Subcutaneous preadipocyte (primary cell): ENCODE measurements around the gene SFTPA2. TPM values are rescaled to one million over a fixed set of nuclear protein-coding genes. Genes with fewer than 3 reads are reported as not detected.

Experiments
- small RNA-seq: library from RNA; depleted of rRNA; stranded (forward); fragments of <200 nt; gene quantifications from one replicate; pipeline ENCODE3, GENCODE V24; 2012
- total RNA-seq: library from RNA; depleted of rRNA; stranded (reverse); fragments of >200 nt; gene quantifications from 2 replicates; pipeline ENCODE4 v1.2.3, GENCODE V29; 2012

Gene SFTPA2
- not detected in 2 replicates for total RNA-seq

GRCh38 chr10:79560160-79560709 lies at the start of gene SFTPA2:
TSS of gene SFTPA2 (minus strand) at chr10:79560407. CDS start at chr10:79559483, 924 bp downstream.

DNA sequence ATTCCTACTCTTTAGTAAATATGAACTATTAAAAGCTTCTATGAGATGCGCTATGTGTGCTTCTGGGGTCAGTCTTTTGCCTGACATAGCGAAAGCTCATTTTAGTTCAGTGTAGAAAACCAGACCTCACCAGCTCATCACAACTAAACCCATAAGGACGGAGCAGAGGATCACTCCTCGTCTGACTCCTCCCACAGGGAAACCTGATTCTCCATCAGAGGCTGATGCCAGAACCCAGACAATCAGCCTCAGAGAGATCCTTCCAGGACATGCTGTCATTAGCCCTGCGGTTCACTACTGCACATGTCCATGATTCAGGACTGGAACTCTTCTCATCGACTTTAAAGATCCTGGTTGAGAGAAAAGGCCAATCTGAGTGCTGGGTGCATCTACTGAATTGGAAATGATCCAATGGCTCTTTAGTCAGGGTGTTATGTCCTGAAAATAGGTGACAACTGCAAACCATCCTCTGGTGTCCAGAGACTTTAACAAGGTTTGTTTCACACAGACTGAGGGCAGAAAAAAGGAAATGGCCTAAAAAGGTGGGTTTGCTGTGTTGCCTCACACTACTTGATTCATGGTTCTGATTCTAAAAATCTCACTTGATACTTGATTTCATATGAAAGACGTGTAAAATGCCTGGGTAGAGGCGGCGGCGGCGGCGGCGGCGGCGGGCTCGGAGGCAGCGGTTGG lies 48.2 kb downstream of the SFTPA2 start, which contains the start of gene EIF5AL1:
EIF5AL1 (plus strand) TSS at position 643 of the 693 bp plus-strand sequence. CDS start 117 bp downstream, outside the sequence.

Small RNAs within 50 kb of the gene (small RNA-seq; reads per million reads assigned to genes)
- not detected for gene BX248123.2
- gene RPS12P18 = not detected

Other genes starting within 250 kb of the SFTPA2 start
- 53.6 and 56.1 TPM in 2 replicates for gene PPIF, start 212.9 kb downstream of the SFTPA2 start, total RNA-seq
- gene ZCCHC24, start 114.8 kb downstream of the SFTPA2 start, total RNA-seq = 33.2 and 36.4 TPM in 2 replicates
- 0.98 and 2.2 TPM in 2 replicates for gene EIF5AL1, start 47.9 kb downstream of the SFTPA2 start, total RNA-seq
- not detected in 2 replicates for gene SFTPA1, start 50.5 kb upstream of the SFTPA2 start, total RNA-seq
- 0.20 and 0.73 TPM in 2 replicates for gene NUTM2B, start 142.8 kb upstream of the SFTPA2 start, total RNA-seq